Hepatocyte (in vitro differentiated cells): Measurements from ENCODE around the gene APOL1.

Experiments used
- CTCF ChIP-seq: fragments of 200-600 bp; sonication (generic); IDR thresholded peaks from 2 replicates; pipeline ENCODE4 v1.5.1; 2016; ENCODE audit warnings: antibody characterized with exemption, mild to moderate bottlenecking; ENCODE audit not compliant: poor library complexity
- EZH2 ChIP-seq: fragments of 200-600 bp; sonication (generic); IDR thresholded peaks from 2 replicates; pipeline ENCODE4 v1.6.1; 2016; ENCODE audit warnings: antibody characterized with exemption, mild to moderate bottlenecking, borderline replicate concordance
- EZH2phosphoT487 ChIP-seq: fragments of 200-600 bp; sonication (generic); IDR thresholded peaks from one replicate; pipeline ENCODE4 v1.6.1; 2018; ENCODE audit warnings: antibody characterized with exemption, mild to moderate bottlenecking, low read depth, moderate library complexity; ENCODE audit not compliant: unreplicated experiment, severe bottlenecking

GRCh38 chr22:36303874-36304273, 50.9 kb downstream of the APOL1 start:
- TF ChIP-seq EZH2: no peak
- TF ChIP-seq CTCF: no peak
- no peak for TF ChIP-seq EZH2phosphoT487
